ENCODE results near the gene SETD7.

- TF ChIP-seq CTCF (IDR thresholded peaks at IDR 0.05; ENCODE audit: insufficient read depth, low read length, poor library complexity, severe bottlenecking) (no peak), EZH2phosphoT487 (conservative IDR thresholded peaks at IDR 0.05; ENCODE audit: low read length) (no peak)
Observed at GRCh38 chr4:139454111-139455045, 101.6 kb downstream of the SETD7 start, which contains the start of gene RAB33B.

Data from SU-DHL-6 (cell line).